Measurements from ENCODE around the gene CACNA1F.

The CACNA1F gene

GRCh38 chrX:49277535-49277830, 44.3 kb upstream of the CACNA1F start:
- TF ChIP-seq POU6F1 (CRISPR knock-in tag; IDR thresholded peaks at IDR 0.05; ENCODE audit: borderline replicate concordance, low read depth), result no peak
- TF ChIP-seq ZNF70 (CRISPR knock-in tag; IDR thresholded peaks at IDR 0.05), result no peak
- TF ChIP-seq TSHZ2 (CRISPR knock-in tag; IDR thresholded peaks at IDR 0.05), result no peak
- no peak for TF ChIP-seq SNAI2 (CRISPR knock-in tag; IDR thresholded peaks at IDR 0.05)
- no peak for TF ChIP-seq ZFP30 (CRISPR knock-in tag; IDR thresholded peaks at IDR 0.05)
- no peak for TF ChIP-seq BACH2 (CRISPR knock-in tag; IDR thresholded peaks at IDR 0.05; ENCODE audit: borderline replicate concordance)
- TF ChIP-seq OSR1 (CRISPR knock-in tag; IDR thresholded peaks at IDR 0.05), result no peak
- no peak for TF ChIP-seq PPARA (CRISPR knock-in tag; IDR thresholded peaks at IDR 0.05; ENCODE audit: borderline replicate concordance)
- TF ChIP-seq CSRNP3 (CRISPR knock-in tag; IDR thresholded peaks at IDR 0.05), result no peak
- TF ChIP-seq TOX (CRISPR knock-in tag; IDR thresholded peaks at IDR 0.05; ENCODE audit: borderline replicate concordance), result no peak
- TF ChIP-seq GLIS3 (CRISPR knock-in tag; IDR thresholded peaks at IDR 0.05), result no peak
- TF ChIP-seq ZNF565 (CRISPR knock-in tag; conservative IDR thresholded peaks at IDR 0.05; ENCODE audit: low read depth), result no peak
- TF ChIP-seq TCF4 (CRISPR knock-in tag; IDR thresholded peaks at IDR 0.05; ENCODE audit: borderline replicate concordance), result no peak
- TF ChIP-seq ZFP3 (CRISPR knock-in tag; IDR thresholded peaks at IDR 0.05), result no peak
- no peak for TF ChIP-seq CSDC2 (CRISPR knock-in tag; IDR thresholded peaks at IDR 0.05)
- TF ChIP-seq PATZ1 (CRISPR knock-in tag; IDR thresholded peaks at IDR 0.05; ENCODE audit: borderline replicate concordance), result no peak
- ATAC-seq, result no peak

- no peak for ATAC-seq
- no peak for TF ChIP-seq ZC3H10 (CRISPR knock-in tag; IDR thresholded peaks at IDR 0.05)
- no peak for TF ChIP-seq BACH2 (CRISPR knock-in tag; IDR thresholded peaks at IDR 0.05; ENCODE audit: borderline replicate concordance)
- no peak for TF ChIP-seq ZFP3 (CRISPR knock-in tag; IDR thresholded peaks at IDR 0.05)
- no peak for TF ChIP-seq ZFP30 (CRISPR knock-in tag; IDR thresholded peaks at IDR 0.05)
- TF ChIP-seq ZNF565 (CRISPR knock-in tag; conservative IDR thresholded peaks at IDR 0.05; ENCODE audit: low read depth), result no peak
- no peak for TF ChIP-seq TCF4 (CRISPR knock-in tag; IDR thresholded peaks at IDR 0.05; ENCODE audit: borderline replicate concordance)
- TF ChIP-seq GLIS3 (CRISPR knock-in tag; IDR thresholded peaks at IDR 0.05), result no peak
- no peak for TF ChIP-seq CSRNP3 (CRISPR knock-in tag; IDR thresholded peaks at IDR 0.05)
- no peak for TF ChIP-seq TOX (CRISPR knock-in tag; IDR thresholded peaks at IDR 0.05; ENCODE audit: borderline replicate concordance)
- TF ChIP-seq OSR1 (CRISPR knock-in tag; IDR thresholded peaks at IDR 0.05), result no peak
- TF ChIP-seq RARB (CRISPR knock-in tag; IDR thresholded peaks at IDR 0.05), result no peak
Measured at GRCh38 chrX:49276671-49277534, 43.8 kb upstream of the CACNA1F start.

GRCh38 chrX:49276207-49276606, 43.1 kb upstream of the CACNA1F start:
- no peak for ATAC-seq
- TF ChIP-seq OSR1 (CRISPR knock-in tag; IDR thresholded peaks at IDR 0.05) (no peak), CSDC2 (CRISPR knock-in tag; IDR thresholded peaks at IDR 0.05) (no peak), ISL1 (CRISPR knock-in tag; IDR thresholded peaks at IDR 0.05) (no peak), ZNF70 (CRISPR knock-in tag; IDR thresholded peaks at IDR 0.05) (no peak)

Measured in SK-N-SH treated with all-trans-retinoic acid at 6 μM for 48 hours (cell line).